Natural killer cell (primary cell): Measurements from ENCODE around the gene ZNF605. TPM values are rescaled to one million over a fixed set of nuclear protein-coding genes. Genes with fewer than 3 reads are reported as not detected.

Experiments used
- ATAC-seq, 3 donors: fragments of 150-1000 bp in 2 of 3; fragments of 200-7000 bp in 1 of 3; cut with Tn5 transposase; 1 replicate in 1 of 3; 2 replicates in 2 of 3; pipeline ENCODE4 v1.10.0; 2021; ENCODE audit warnings: mild to moderate bottlenecking in 2 of 3, moderate library complexity in 2 of 3
- DNase-seq, 2 donors: peaks; one replicate each; pipeline versions ENCODE4 v3.0.0 to v3.0.0-alpha.2; 2013 to 2021; ENCODE audit warnings: mixed read lengths in 1 of 2
- H3K27ac ChIP-seq: one replicate; pipeline ENCODE4 v1.5.1; 2013; ENCODE audit warnings: mild to moderate bottlenecking, low read length
- H3K27me3 ChIP-seq: one replicate; pipeline ENCODE4 v1.6.1; 2013; ENCODE audit warnings: low read length; ENCODE audit not compliant: control insufficient read depth, insufficient read depth
- H3K36me3 ChIP-seq: one replicate; pipeline ENCODE4 v1.6.1; 2013; ENCODE audit warnings: low read length; ENCODE audit not compliant: control insufficient read depth, insufficient read depth
- H3K4me1 ChIP-seq: one replicate; pipeline ENCODE4 v1.6.1; 2013; ENCODE audit warnings: low read length; ENCODE audit not compliant: control insufficient read depth, insufficient read depth
- H3K4me3 ChIP-seq: one replicate; pipeline ENCODE4 v1.5.1; 2013; ENCODE audit warnings: low read length
- H3K9me3 ChIP-seq: one replicate; pipeline ENCODE4 v1.6.1; 2013; ENCODE audit warnings: low read length; ENCODE audit not compliant: control insufficient read depth, insufficient read depth
- H3K27ac Mint-ChIP-seq, 2 donors: one replicate each; pipeline ENCODE4 v1.8.0; 2022; ENCODE audit warnings: mild to moderate bottlenecking in 2 of 2, mixed read lengths in 2 of 2, moderate library complexity in 1 of 2
- H3K27me3 Mint-ChIP-seq, 2 donors: one replicate each; pipeline ENCODE4 v1.8.0; 2022; ENCODE audit warnings: low read depth in 2 of 2, mixed read lengths in 2 of 2
- H3K36me3 Mint-ChIP-seq: one replicate; pipeline ENCODE4 v1.8.0; 2022; ENCODE audit warnings: mixed read lengths
- H3K4me1 Mint-ChIP-seq, 2 donors: one replicate each; pipeline ENCODE4 v1.8.0; 2022; ENCODE audit warnings: mixed read lengths in 2 of 2
- H3K4me3 Mint-ChIP-seq: one replicate; pipeline ENCODE4 v1.8.0; 2022; ENCODE audit warnings: mild to moderate bottlenecking, moderate library complexity, mixed read lengths
- H3K9me3 Mint-ChIP-seq, 2 donors: one replicate each; pipeline ENCODE4 v1.8.0; 2022; ENCODE audit warnings: mixed read lengths in 2 of 2
- WGBS: methylation state at CpG from one replicate; pipeline ENCODE4 v1.1.7; 2013; ENCODE audit warnings: missing lambda C conversion rate; ENCODE audit not compliant: insufficient coverage; 5-methylcytosine and 5-hydroxymethylcytosine counted together
- intact Hi-C: fragments of 100-400 bp; cut with micrococcal nuclease; formaldehyde crosslinking; loops from one replicate; pipeline ENCODE4 v1.14.2; 2022
- total RNA-seq, 4 donors: library from RNA; stranded (reverse); fragments of 120-200 nt in 1 of 4; gene quantifications; one replicate each; pipeline versions ENCODE4 v1.2.3 to v1.2.4, GENCODE V29; 2013 to 2022
- TF ChIP-seq, protein P1 (sequence below): fragments of 200-600 bp; IDR thresholded peaks from one replicate; pipeline ENCODE4 v1.8.0; 2022; ENCODE audit warnings: antibody characterized with exemption

The ZNF605 gene
- total RNA-seq, 3 donors from 2014 or later (not counting 1 experiment from before 2014, with no cell fraction given), result 6.0 to 15.8 (median 7.6) TPM

DNA sequence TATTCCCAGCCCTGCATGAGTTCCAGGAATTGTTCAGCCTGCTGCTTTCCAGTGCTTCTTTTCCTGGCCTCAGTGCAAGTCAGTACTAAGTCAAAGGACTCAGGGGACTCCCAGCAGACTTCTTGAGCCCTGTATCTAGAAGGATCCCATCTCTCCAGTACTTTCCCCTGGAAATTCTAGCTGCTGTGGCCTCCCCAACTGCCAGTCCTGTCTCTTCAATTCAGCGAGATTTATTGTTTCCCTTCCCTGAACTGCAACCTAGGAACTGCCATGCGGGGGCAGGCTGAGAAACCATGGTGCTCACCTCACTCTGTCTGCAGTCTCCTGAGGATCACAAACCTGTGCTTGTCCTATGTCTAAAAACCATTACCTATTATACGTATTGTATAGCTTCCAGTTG lies 31.8 kb downstream of the ZNF605 start:
- H3K27me3 ChIP-seq, result no peaks in the 10 kb centered on the region
- Mint-ChIP-seq H3K27me3 (no peaks in the 10 kb centered on the region), H3K4me1 (no peaks in the 10 kb centered on the region), H3K4me3 (no peak overlapping the region), H3K27ac (no peak overlapping the region), H3K36me3 (peaks cover 66% of the 10 kb centered on the region), H3K9me3 (peaks cover 21 to 46% of the 10 kb centered on the region in 2 donors)
- intact Hi-C loops, result no loop called here
- WGBS, result 98% methylated on average over 2 of the region's 3 CpGs
- no peak for DNase-seq
- TF ChIP-seq, protein P1, sequence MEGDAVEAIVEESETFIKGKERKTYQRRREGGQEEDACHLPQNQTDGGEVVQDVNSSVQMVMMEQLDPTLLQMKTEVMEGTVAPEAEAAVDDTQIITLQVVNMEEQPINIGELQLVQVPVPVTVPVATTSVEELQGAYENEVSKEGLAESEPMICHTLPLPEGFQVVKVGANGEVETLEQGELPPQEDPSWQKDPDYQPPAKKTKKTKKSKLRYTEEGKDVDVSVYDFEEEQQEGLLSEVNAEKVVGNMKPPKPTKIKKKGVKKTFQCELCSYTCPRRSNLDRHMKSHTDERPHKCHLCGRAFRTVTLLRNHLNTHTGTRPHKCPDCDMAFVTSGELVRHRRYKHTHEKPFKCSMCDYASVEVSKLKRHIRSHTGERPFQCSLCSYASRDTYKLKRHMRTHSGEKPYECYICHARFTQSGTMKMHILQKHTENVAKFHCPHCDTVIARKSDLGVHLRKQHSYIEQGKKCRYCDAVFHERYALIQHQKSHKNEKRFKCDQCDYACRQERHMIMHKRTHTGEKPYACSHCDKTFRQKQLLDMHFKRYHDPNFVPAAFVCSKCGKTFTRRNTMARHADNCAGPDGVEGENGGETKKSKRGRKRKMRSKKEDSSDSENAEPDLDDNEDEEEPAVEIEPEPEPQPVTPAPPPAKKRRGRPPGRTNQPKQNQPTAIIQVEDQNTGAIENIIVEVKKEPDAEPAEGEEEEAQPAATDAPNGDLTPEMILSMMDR, result no peak
- no peaks in the 10 kb centered on the region for H3K36me3 ChIP-seq
- no peak overlapping the region for H3K4me3 ChIP-seq
- no peak for ATAC-seq
- H3K4me1 ChIP-seq, result no peaks in the 10 kb centered on the region
- H3K9me3 ChIP-seq, result peaks cover 73% of the 10 kb centered on the region
- no peak overlapping the region for H3K27ac ChIP-seq

- no peak for DNase-seq
- TF ChIP-seq, protein P1, result no peak
- Histone ChIP-seq H3K4me1 (no peaks in the 10 kb centered on the region), H3K4me3 (no peak overlapping the region), H3K9me3 (peaks cover 73% of the 10 kb centered on the region), H3K36me3 (no peaks in the 10 kb centered on the region), H3K27ac (no peak overlapping the region), H3K27me3 (no peaks in the 10 kb centered on the region)
- Mint-ChIP-seq H3K27me3 (no peaks in the 10 kb centered on the region), H3K27ac (no peak overlapping the region), H3K36me3 (peaks cover 61% of the 10 kb centered on the region), H3K9me3 (peaks cover 19 to 43% of the 10 kb centered on the region in 2 donors), H3K4me3 (no peak overlapping the region), H3K4me1 (no peaks in the 10 kb centered on the region)
- no CpG with 5 or more reads among the region's 1 CpG for WGBS
- ATAC-seq, result no peak
- intact Hi-C loops, result no loop called here
Observed at GRCh38 chr12:132923356-132923909, 32.7 kb downstream of the ZNF605 start.

DNA sequence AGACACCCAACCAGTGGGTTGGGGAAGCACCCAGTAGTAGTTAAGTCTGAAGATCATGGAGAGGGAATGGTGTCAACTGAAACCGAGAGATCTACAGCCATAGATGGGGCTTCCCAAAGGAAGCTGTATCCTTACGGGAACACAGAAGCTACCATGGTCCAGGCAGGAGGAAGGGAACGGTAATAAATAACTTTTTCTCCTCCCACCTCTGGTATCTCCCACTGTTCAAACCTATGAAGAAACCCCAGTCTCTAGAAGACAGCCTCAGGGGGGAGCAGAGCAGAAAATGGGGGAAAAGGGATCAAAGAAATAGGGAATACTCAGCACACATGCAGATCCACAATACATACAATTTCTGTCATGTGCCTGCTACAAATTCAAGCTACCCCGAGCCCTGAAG lies 33.4 kb downstream of the ZNF605 start:
- Histone ChIP-seq H3K36me3 (no peaks in the 10 kb centered on the region), H3K27me3 (no peaks in the 10 kb centered on the region), H3K27ac (no peak overlapping the region), H3K4me1 (no peaks in the 10 kb centered on the region), H3K9me3 (peaks cover 77% of the 10 kb centered on the region), H3K4me3 (no peak overlapping the region)
- H3K36me3 Mint-ChIP-seq, result peaks cover 61% of the 10 kb centered on the region
- no peaks in the 10 kb centered on the region for H3K4me1 Mint-ChIP-seq
- ATAC-seq (no peak), DNase-seq (no peak)
- H3K27me3 Mint-ChIP-seq, result no peaks in the 10 kb centered on the region
- H3K4me3 Mint-ChIP-seq, result no peak overlapping the region
- H3K27ac Mint-ChIP-seq, result no peak overlapping the region
- TF ChIP-seq, protein P1, result no peak
- 92% methylated on average over 4 of the region's 4 CpGs for WGBS
- intact Hi-C loops, result no loop called here
- peaks cover 19 to 43% of the 10 kb centered on the region in 2 donors for H3K9me3 Mint-ChIP-seq

DNA sequence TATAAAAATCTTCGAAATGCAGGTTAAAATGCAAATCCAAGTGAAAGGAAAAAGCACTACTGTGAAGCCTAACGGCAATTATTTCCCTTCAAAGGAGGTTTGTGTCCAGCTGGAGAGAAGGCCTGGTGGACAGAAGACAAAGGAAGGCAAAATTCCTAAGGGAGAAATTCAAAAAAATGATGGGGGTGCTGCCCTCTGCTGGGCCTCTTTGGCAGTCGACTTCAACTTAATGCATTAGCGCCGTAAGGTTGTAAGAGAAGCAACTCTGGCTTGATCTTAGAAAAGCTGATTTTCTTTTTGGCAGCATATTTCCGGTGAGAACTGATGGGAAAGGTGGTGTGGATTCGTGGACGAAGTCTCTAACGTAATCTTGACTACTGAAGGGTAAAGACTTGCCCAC lies 34.4 kb downstream of the ZNF605 start:
- Mint-ChIP-seq H3K27me3 (no peaks in the 10 kb centered on the region), H3K27ac (no peak overlapping the region), H3K4me1 (no peaks in the 10 kb centered on the region), H3K4me3 (no peak overlapping the region), H3K36me3 (peaks cover 57% of the 10 kb centered on the region), H3K9me3 (peaks cover 19 to 41% of the 10 kb centered on the region in 2 donors)
- Histone ChIP-seq H3K4me3 (no peak overlapping the region), H3K9me3 (peaks cover 81% of the 10 kb centered on the region), H3K4me1 (no peaks in the 10 kb centered on the region), H3K27me3 (no peaks in the 10 kb centered on the region), H3K27ac (no peak overlapping the region), H3K36me3 (no peaks in the 10 kb centered on the region)
- DNase-seq, result no peak
- WGBS, result 93% methylated on average over 9 of the region's 9 CpGs
- no peak for ATAC-seq
- intact Hi-C loops, result no loop called here
- TF ChIP-seq, protein P1, result no peak
